OCI-LY7 (cell line): ENCODE data around the gene LRRC47. TPM values are rescaled to one million over a fixed set of nuclear protein-coding genes. Genes with fewer than 3 reads are reported as not detected.

Source experiments
- BruUV-seq: library from RNA; stranded (reverse); fragments of 400-500 nt; replicated peaks from 2 replicates; lab custom pipeline; 2021; lab: Mats Ljungman, UMichigan
- CTCF ChIA-PET: fragments of 300-600 bp; sonication (Branson Sonifier 250); formaldehyde crosslinking; loops from one replicate; lab custom pipeline; 2022; ENCODE audit warnings: antibody characterized with exemption; ENCODE audit not compliant: unreplicated experiment; lab: Charles Lee
- POLR2A ChIA-PET: fragments of 300-600 bp; sonication (Branson Sonifier 250); formaldehyde crosslinking; loops from one replicate; lab custom pipeline; 2022; ENCODE audit warnings: antibody characterized with exemption; lab: Charles Lee
- DNase-seq: peaks from one replicate; pipeline ENCODE4 v3.0.0-alpha.2; 2015; ENCODE audit warnings: low spot score
- H2AFZ ChIP-seq: fragments of 200-600 bp; sonication (generic), shearing (Covaris generic); 2 replicates; pipeline ENCODE4 v1.6.1; 2014; ENCODE audit warnings: mild to moderate bottlenecking, antibody characterized with exemption, low read length, moderate library complexity
- H3K27ac ChIP-seq: fragments of 200-600 bp; sonication (generic); 2 replicates; pipeline ENCODE4 v1.5.1; 2014; ENCODE audit warnings: mixed run types, low read depth, mild to moderate bottlenecking, moderate library complexity, low read length, inconsistent platforms; ENCODE audit not compliant: poor library complexity, severe bottlenecking
- H3K36me3 ChIP-seq: fragments of 200-600 bp; sonication (generic); 2 replicates; pipeline ENCODE4 v1.6.1; 2014; ENCODE audit warnings: mild to moderate bottlenecking, antibody characterized with exemption, low read length, moderate library complexity, mixed read lengths; ENCODE audit not compliant: insufficient read depth
- H3K4me1 ChIP-seq: fragments of 200-600 bp; sonication (generic); 2 replicates; pipeline ENCODE4 v1.5.1; 2014; ENCODE audit warnings: mild to moderate bottlenecking, low read length; ENCODE audit not compliant: insufficient read depth, poor library complexity, severe bottlenecking
- H3K4me2 ChIP-seq: fragments of 200-600 bp; sonication (generic); 2 replicates; pipeline ENCODE4 v1.6.1; 2014; ENCODE audit warnings: mild to moderate bottlenecking, low read length
- H3K4me3 ChIP-seq: fragments of 200-600 bp; sonication (generic); 2 replicates; pipeline ENCODE4 v1.5.1; 2014; ENCODE audit warnings: mild to moderate bottlenecking, low read depth, low read length; ENCODE audit not compliant: poor library complexity, severe bottlenecking
- H3K79me2 ChIP-seq: fragments of 200-600 bp; sonication (generic); 2 replicates; pipeline ENCODE4 v1.6.1; 2016; ENCODE audit warnings: low read depth, mild to moderate bottlenecking, low read length, moderate library complexity, mixed read lengths; ENCODE audit not compliant: insufficient read depth
- H3K9me2 ChIP-seq: fragments of 200-600 bp; sonication (generic); 2 replicates; pipeline ENCODE4 v1.6.1; 2016; ENCODE audit warnings: mild to moderate bottlenecking, low read length, mixed read lengths; ENCODE audit not compliant: insufficient read depth
- H3K9me3 ChIP-seq: fragments of 200-600 bp; sonication (generic); 2 replicates; pipeline ENCODE4 v1.6.1; 2014; ENCODE audit warnings: mild to moderate bottlenecking, mixed run types, low read length, mixed read lengths
- H4K20me1 ChIP-seq: fragments of 200-600 bp; sonication (generic); 2 replicates; pipeline ENCODE4 v1.6.1; 2014; ENCODE audit warnings: mild to moderate bottlenecking, antibody characterized with exemption, low read length, moderate library complexity, mixed read lengths; ENCODE audit not compliant: insufficient read depth
- EZH2phosphoT487 ChIP-seq: fragments of 200-600 bp; sonication (generic); IDR thresholded peaks from 2 replicates; pipeline ENCODE4 v1.6.1; 2018; ENCODE audit warnings: low read depth, borderline replicate concordance, mild to moderate bottlenecking, mixed run types, antibody characterized with exemption, low read length, moderate library complexity, mixed read lengths
- intact Hi-C: fragments of 100-400 bp; cut with micrococcal nuclease; formaldehyde crosslinking; loops from one replicate; pipeline ENCODE4 v1.10.0; 2022; ENCODE audit not compliant: unreplicated experiment
- total RNA-seq, 2 experiments: library from RNA; depleted of rRNA in 1 of 2; stranded (reverse); fragments of >200 nt in 1 of 2; shearing (Covaris generic) in 1 of 2; gene quantifications; 2 replicates each; pipeline ENCODE4 v1.2.3, GENCODE V29; 2014 to 2022
- TF ChIP-seq, protein P1 (sequence below): fragments of 200-600 bp; sonication (generic); conservative IDR thresholded peaks from 2 replicates; pipeline ENCODE4 v1.5.1; 2014; ENCODE audit warnings: mild to moderate bottlenecking, antibody characterized with exemption, low read length, moderate library complexity, mixed read lengths

The LRRC47 gene
- total RNA-seq, 2 experiments from 2014 or later: 36.4 to 49.1 TPM

- H3K27ac ChIP-seq: no peak overlapping the region
- H3K4me2 ChIP-seq: no peak overlapping the region
- H3K4me1 ChIP-seq: no peaks in the 10 kb centered on the region
- intact Hi-C loops: no loop called here
- H3K9me2 ChIP-seq: no peaks in the 10 kb centered on the region
- POLR2A ChIA-PET: no interaction called here
- no peak overlapping the region for H3K4me3 ChIP-seq
- H3K36me3 ChIP-seq: no peaks in the 10 kb centered on the region
- no TSS peak for BruUV-seq
- TF ChIP-seq EZH2phosphoT487: no peak
- TF ChIP-seq, protein P1, sequence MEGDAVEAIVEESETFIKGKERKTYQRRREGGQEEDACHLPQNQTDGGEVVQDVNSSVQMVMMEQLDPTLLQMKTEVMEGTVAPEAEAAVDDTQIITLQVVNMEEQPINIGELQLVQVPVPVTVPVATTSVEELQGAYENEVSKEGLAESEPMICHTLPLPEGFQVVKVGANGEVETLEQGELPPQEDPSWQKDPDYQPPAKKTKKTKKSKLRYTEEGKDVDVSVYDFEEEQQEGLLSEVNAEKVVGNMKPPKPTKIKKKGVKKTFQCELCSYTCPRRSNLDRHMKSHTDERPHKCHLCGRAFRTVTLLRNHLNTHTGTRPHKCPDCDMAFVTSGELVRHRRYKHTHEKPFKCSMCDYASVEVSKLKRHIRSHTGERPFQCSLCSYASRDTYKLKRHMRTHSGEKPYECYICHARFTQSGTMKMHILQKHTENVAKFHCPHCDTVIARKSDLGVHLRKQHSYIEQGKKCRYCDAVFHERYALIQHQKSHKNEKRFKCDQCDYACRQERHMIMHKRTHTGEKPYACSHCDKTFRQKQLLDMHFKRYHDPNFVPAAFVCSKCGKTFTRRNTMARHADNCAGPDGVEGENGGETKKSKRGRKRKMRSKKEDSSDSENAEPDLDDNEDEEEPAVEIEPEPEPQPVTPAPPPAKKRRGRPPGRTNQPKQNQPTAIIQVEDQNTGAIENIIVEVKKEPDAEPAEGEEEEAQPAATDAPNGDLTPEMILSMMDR: no peak
- H3K79me2 ChIP-seq: no peaks in the 10 kb centered on the region
- CTCF ChIA-PET: no interaction called here
- H3K9me3 ChIP-seq: no peaks in the 10 kb centered on the region
- DNase-seq: no peak
- H4K20me1 ChIP-seq: no peaks in the 10 kb centered on the region
- no peak overlapping the region for H2AFZ ChIP-seq
Observed at GRCh38 chr1:3744646-3745045, 51.7 kb downstream of the LRRC47 start.

- no TSS peak for BruUV-seq
- Histone ChIP-seq H3K79me2 (no peaks in the 10 kb centered on the region), H3K4me1 (no peaks in the 10 kb centered on the region), H3K4me2 (no peak overlapping the region), H3K27ac (no peak overlapping the region), H3K4me3 (no peak overlapping the region), H3K9me3 (no peaks in the 10 kb centered on the region), H2AFZ (no peak overlapping the region), H3K9me2 (no peaks in the 10 kb centered on the region), H3K36me3 (no peaks in the 10 kb centered on the region), H4K20me1 (no peaks in the 10 kb centered on the region)
- intact Hi-C loops: no loop called here
- TF ChIP-seq, protein P1: no peak
- TF ChIP-seq EZH2phosphoT487: no peak
- ChIA-PET CTCF (no interaction called here), POLR2A (no interaction called here)
- no peak for DNase-seq
Observed at GRCh38 chr1:3743826-3744225, 52.5 kb downstream of the LRRC47 start.

DNA sequence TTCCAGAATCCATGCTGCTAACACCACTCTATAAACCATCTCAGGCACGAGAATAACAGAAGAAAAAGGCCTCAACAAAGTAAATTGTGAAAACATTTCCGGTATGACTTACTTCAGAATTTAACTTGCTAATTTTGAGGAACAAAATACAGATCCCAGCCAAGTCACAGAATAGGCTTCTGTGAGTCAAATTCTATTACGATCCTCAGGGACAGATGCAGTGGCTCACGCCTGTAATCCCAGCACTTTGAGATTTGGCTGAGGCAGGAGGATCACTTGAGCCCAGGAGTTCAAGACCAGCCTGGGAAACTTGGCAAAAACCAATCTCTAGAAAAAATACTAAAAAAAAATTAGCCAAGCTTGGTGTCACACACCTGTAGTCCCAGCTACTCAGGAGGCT, 52.9 kb downstream of the LRRC47 start:
- no peak overlapping the region for H2AFZ ChIP-seq
- intact Hi-C loops: no loop called here
- no peaks in the 10 kb centered on the region for H3K9me2 ChIP-seq
- H3K36me3 ChIP-seq: no peaks in the 10 kb centered on the region
- ChIA-PET CTCF (no interaction called here), POLR2A (no interaction called here)
- H3K9me3 ChIP-seq: no peaks in the 10 kb centered on the region
- H3K4me2 ChIP-seq: no peak overlapping the region
- no peaks in the 10 kb centered on the region for H3K79me2 ChIP-seq
- no peaks in the 10 kb centered on the region for H3K4me1 ChIP-seq
- BruUV-seq: no TSS peak
- no peak for TF ChIP-seq EZH2phosphoT487
- TF ChIP-seq, protein P1: no peak
- H3K27ac ChIP-seq: no peak overlapping the region
- H4K20me1 ChIP-seq: no peaks in the 10 kb centered on the region
- no peak overlapping the region for H3K4me3 ChIP-seq
- no peak for DNase-seq
